IMR-90 (cell line): Measurements from ENCODE around the gene RYR2.

Experiments
- CTCF ChIP-seq: conservative IDR thresholded peaks from 2 replicates; pipeline ENCODE4 v1.5.1; 2012; ENCODE audit warnings: mild to moderate bottlenecking, low read depth, low read length, improper control_type of control experiment
- MAFK ChIP-seq: IDR thresholded peaks from 2 replicates; pipeline ENCODE4 v1.6.1; 2012; ENCODE audit warnings: low read depth, low read length, improper control_type of control experiment
- MAZ ChIP-seq: IDR thresholded peaks from 2 replicates; pipeline ENCODE4 v1.6.1; 2012; ENCODE audit warnings: low read depth, mild to moderate bottlenecking, low read length, improper control_type of control experiment, moderate library complexity, borderline replicate concordance
- POLR2A ChIP-seq: IDR thresholded peaks from 2 replicates; pipeline ENCODE4 v1.6.1; 2012; ENCODE audit warnings: mild to moderate bottlenecking, low read depth, low read length
- RFX5 ChIP-seq: IDR thresholded peaks from 2 replicates; pipeline ENCODE4 v1.8.0; 2012; ENCODE audit warnings: low read depth, mild to moderate bottlenecking, low read length, moderate library complexity

GRCh38 chr1:237111807-237112206 is 69.8 kb downstream of the RYR2 start:
- TF ChIP-seq RFX5, result no peak
- no peak for TF ChIP-seq MAFK
- no peak for TF ChIP-seq CTCF
- TF ChIP-seq MAZ, result no peak
- no peak for TF ChIP-seq POLR2A
